ENCODE data around the gene LRP8. TPM values are rescaled to one million over a fixed set of nuclear protein-coding genes. Genes with fewer than 3 reads are reported as not detected.

The LRP8 gene
- total and polyA plus RNA-seq, 5 donors from 2014 or later: 1.0 to 23.7 (median 2.5) TPM

GRCh38 chr1:53242381-53242780 is 85.5 kb downstream of the LRP8 start:
- DNase-seq (no peak), ATAC-seq (ENCODE audit: low read depth in 2 of 2) (no peak)
- H3K27ac Mint-ChIP-seq: no peak overlapping the region
- H3K27ac ChIP-seq (ENCODE audit: insufficient read depth, low read length, poor library complexity, severe bottlenecking): no peak overlapping the region
- H3K4me3 Mint-ChIP-seq: no peak overlapping the region
- peaks cover 7 to 17% (median 13%) of the 10 kb centered on the region in 4 donors for H3K4me1 Mint-ChIP-seq
- no peaks in the 10 kb centered on the region for H3K9me3 ChIP-seq (ENCODE audit: control insufficient read depth in 2 of 2, low read length in 2 of 2)
- H3K4me1 ChIP-seq (ENCODE audit: control insufficient read depth, insufficient read depth, low read length, poor library complexity, severe bottlenecking): peaks cover 14% of the 10 kb centered on the region
- no peaks in the 10 kb centered on the region for H3K27me3 ChIP-seq (ENCODE audit: control insufficient read depth, insufficient read depth, low read length)
- H3K36me3 Mint-ChIP-seq: peaks cover 5% of the 10 kb centered on the region
- H3K27me3 Mint-ChIP-seq: no peaks in the 10 kb centered on the region
- H3K9me3 Mint-ChIP-seq: no peaks in the 10 kb centered on the region
- peaks cover 5% of the 10 kb centered on the region for H3K36me3 ChIP-seq (ENCODE audit: control insufficient read depth, insufficient read depth, low read length)
- H3K4me3 ChIP-seq (ENCODE audit: low read depth, low read length): no peak overlapping the region

GRCh38 chr1:53241828-53242227 is 86.0 kb downstream of the LRP8 start:
- H3K36me3 Mint-ChIP-seq: peaks cover 4% of the 10 kb centered on the region
- Histone ChIP-seq H3K4me1 (ENCODE audit: control insufficient read depth, insufficient read depth, low read length, poor library complexity, severe bottlenecking) (peaks cover 20% of the 10 kb centered on the region), H3K27ac (ENCODE audit: insufficient read depth, low read length, poor library complexity, severe bottlenecking) (no peak overlapping the region), H3K27me3 (ENCODE audit: control insufficient read depth, insufficient read depth, low read length) (no peaks in the 10 kb centered on the region), H3K9me3 (ENCODE audit: control insufficient read depth in 2 of 2, low read length in 2 of 2) (no peaks in the 10 kb centered on the region), H3K4me3 (ENCODE audit: low read depth, low read length) (no peak overlapping the region), H3K36me3 (ENCODE audit: control insufficient read depth, insufficient read depth, low read length) (peaks cover 2% of the 10 kb centered on the region)
- no peak overlapping the region for H3K27ac Mint-ChIP-seq
- no peaks in the 10 kb centered on the region for H3K27me3 Mint-ChIP-seq
- ATAC-seq (ENCODE audit: low read depth in 2 of 2) (no peak), DNase-seq (no peak)
- H3K4me1 Mint-ChIP-seq: peaks cover 7 to 21% (median 15%) of the 10 kb centered on the region in 4 donors
- H3K9me3 Mint-ChIP-seq: no peaks in the 10 kb centered on the region
- H3K4me3 Mint-ChIP-seq: peak overlapping the region in 2 of 4 donors; percentile 4 to 37

DNA sequence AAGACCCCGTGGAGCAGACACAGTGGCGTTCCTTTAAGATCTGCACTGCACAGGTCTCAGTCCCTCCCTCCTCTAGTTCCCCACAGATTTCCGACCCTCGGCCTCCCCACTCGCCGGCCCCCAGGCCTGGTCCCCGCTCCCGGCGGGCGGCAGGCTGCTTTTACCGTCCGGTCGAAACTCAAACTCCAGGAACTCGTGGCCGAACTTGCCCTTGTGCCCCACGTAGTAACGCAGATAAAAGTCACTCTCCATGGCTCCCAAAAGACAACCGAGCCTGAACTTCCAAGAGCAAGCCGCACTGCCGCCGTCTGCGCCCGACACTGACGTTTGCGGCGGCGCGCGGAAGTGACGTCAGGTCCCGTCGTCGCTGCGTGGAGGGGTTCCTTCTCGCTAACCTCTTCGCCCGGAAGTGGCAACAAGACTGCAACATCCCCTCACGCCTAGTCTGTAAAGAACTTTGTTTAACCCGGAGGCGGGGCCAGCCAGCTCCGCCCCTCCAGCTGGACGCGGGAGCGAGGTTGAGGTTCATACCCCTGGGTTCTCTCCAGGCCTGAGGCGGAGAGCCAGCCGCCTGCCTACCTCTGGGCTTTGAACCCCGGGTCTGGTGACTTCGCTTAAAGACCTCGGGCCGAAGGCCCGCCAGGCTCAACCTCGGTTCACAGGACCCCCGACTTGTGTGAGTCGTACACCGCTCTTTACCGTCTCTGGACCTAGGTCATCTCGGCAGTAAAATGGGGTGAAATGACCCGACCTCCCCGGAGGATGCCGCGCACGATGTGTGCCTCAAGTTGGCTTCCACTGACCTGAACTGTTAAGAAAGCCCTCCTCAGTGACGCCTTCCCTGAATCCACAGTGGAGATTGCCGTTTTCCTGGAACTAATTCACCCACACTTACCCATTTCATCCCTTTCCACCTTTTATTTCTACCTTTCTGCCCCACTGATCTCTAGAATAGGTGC is 89.4 kb downstream of the LRP8 start, which contains the start of gene MAGOH:
MAGOH (minus strand) TSS at position 322 of the 959 bp plus-strand sequence; CDS start at position 252, 70 bp downstream.
- H3K27me3 Mint-ChIP-seq: no peaks in the 10 kb centered on the region
- no peaks in the 10 kb centered on the region for H3K9me3 ChIP-seq (ENCODE audit: control insufficient read depth in 2 of 2, low read length in 2 of 2)
- H3K36me3 ChIP-seq (ENCODE audit: control insufficient read depth, insufficient read depth, low read length): peaks cover 28% of the 10 kb centered on the region
- no peaks in the 10 kb centered on the region for H3K27me3 ChIP-seq (ENCODE audit: control insufficient read depth, insufficient read depth, low read length)
- H3K4me3 ChIP-seq (ENCODE audit: low read depth, low read length): peak within 1 kb of the TSS; percentile 98
- H3K9me3 Mint-ChIP-seq: no peaks in the 10 kb centered on the region
- DNase-seq (peak; percentile 91 to 97 (median 94)), ATAC-seq (ENCODE audit: low read depth in 2 of 2) (peak; percentile 96 to 97)
- peaks cover 25% of the 10 kb centered on the region for H3K4me1 ChIP-seq (ENCODE audit: control insufficient read depth, insufficient read depth, low read length, poor library complexity, severe bottlenecking)
- peak within 1 kb of the TSS; percentile 85 for H3K27ac ChIP-seq (ENCODE audit: insufficient read depth, low read length, poor library complexity, severe bottlenecking)
- peak within 1 kb of the TSS; percentile 96 to 99 (median 99) for H3K27ac Mint-ChIP-seq
- H3K4me1 Mint-ChIP-seq: peaks cover 24 to 38% (median 26%) of the 10 kb centered on the region in 4 donors
- H3K4me3 Mint-ChIP-seq: peak within 1 kb of the TSS; percentile 98
- peaks cover 31% of the 10 kb centered on the region for H3K36me3 Mint-ChIP-seq

DNA sequence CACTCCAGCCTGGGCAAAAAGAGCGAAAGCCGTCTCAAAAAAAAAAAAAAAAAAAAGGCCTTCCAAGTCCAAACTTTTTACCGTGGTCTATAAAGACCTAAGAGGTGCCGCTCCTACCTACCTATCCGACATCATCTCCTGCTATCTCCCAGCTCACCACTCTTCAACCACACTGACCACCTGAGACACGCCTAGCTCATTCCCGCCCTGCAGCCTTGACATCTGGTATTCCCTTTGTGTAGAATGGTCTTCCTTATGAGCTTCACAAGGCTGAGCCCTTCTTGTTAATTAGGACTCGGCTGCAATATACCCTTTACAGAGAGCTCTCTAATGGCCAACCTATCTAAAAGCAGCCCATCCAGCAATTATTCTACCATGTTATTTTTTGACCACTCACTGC is 90.2 kb downstream of the LRP8 start:
- H3K27ac ChIP-seq (ENCODE audit: insufficient read depth, low read length, poor library complexity, severe bottlenecking): peak overlapping the region; percentile 85
- peak overlapping the region; percentile 40 to 99 (median 99) for H3K27ac Mint-ChIP-seq
- H3K4me3 Mint-ChIP-seq: peak overlapping the region; percentile 98
- H3K36me3 Mint-ChIP-seq: peaks cover 34% of the 10 kb centered on the region
- DNase-seq (no peak), ATAC-seq (ENCODE audit: low read depth in 2 of 2) (no peak)
- peaks cover 25% of the 10 kb centered on the region for H3K4me1 ChIP-seq (ENCODE audit: control insufficient read depth, insufficient read depth, low read length, poor library complexity, severe bottlenecking)
- no peaks in the 10 kb centered on the region for H3K27me3 ChIP-seq (ENCODE audit: control insufficient read depth, insufficient read depth, low read length)
- no peaks in the 10 kb centered on the region for H3K9me3 ChIP-seq (ENCODE audit: control insufficient read depth in 2 of 2, low read length in 2 of 2)
- peaks cover 24 to 38% (median 26%) of the 10 kb centered on the region in 4 donors for H3K4me1 Mint-ChIP-seq
- H3K9me3 Mint-ChIP-seq: no peaks in the 10 kb centered on the region
- H3K36me3 ChIP-seq (ENCODE audit: control insufficient read depth, insufficient read depth, low read length): peaks cover 35% of the 10 kb centered on the region
- H3K27me3 Mint-ChIP-seq: no peaks in the 10 kb centered on the region
- peak overlapping the region; percentile 98 for H3K4me3 ChIP-seq (ENCODE audit: low read depth, low read length)

- H3K4me3 ChIP-seq (ENCODE audit: low read depth, low read length): peak overlapping the region; percentile 83
- H3K27ac ChIP-seq (ENCODE audit: insufficient read depth, low read length, poor library complexity, severe bottlenecking): peak overlapping the region; percentile 96
- Mint-ChIP-seq H3K9me3 (peaks cover 0 to 2% (median 0%) of the 10 kb centered on the region in 7 donors), H3K4me1 (peaks cover 18 to 24% (median 21%) of the 10 kb centered on the region in 4 donors), H3K4me3 (peak overlapping the region; percentile 91 to 99 (median 95)), H3K27me3 (no peaks in the 10 kb centered on the region), H3K36me3 (no peaks in the 10 kb centered on the region), H3K27ac (peak overlapping the region; percentile 95 to 98 (median 97))
- no peak for DNase-seq
- no peak for ATAC-seq (ENCODE audit: low read depth in 2 of 2)
- H3K36me3 ChIP-seq (ENCODE audit: control insufficient read depth, insufficient read depth, low read length): peaks cover 21% of the 10 kb centered on the region
- no peaks in the 10 kb centered on the region for H3K9me3 ChIP-seq (ENCODE audit: control insufficient read depth in 2 of 2, low read length in 2 of 2)
- peaks cover 17% of the 10 kb centered on the region for H3K4me1 ChIP-seq (ENCODE audit: control insufficient read depth, insufficient read depth, low read length, poor library complexity, severe bottlenecking)
- no peaks in the 10 kb centered on the region for H3K27me3 ChIP-seq (ENCODE audit: control insufficient read depth, insufficient read depth, low read length)
Observed at GRCh38 chr1:53220962-53221286, 106.9 kb downstream of the LRP8 start.

DNA sequence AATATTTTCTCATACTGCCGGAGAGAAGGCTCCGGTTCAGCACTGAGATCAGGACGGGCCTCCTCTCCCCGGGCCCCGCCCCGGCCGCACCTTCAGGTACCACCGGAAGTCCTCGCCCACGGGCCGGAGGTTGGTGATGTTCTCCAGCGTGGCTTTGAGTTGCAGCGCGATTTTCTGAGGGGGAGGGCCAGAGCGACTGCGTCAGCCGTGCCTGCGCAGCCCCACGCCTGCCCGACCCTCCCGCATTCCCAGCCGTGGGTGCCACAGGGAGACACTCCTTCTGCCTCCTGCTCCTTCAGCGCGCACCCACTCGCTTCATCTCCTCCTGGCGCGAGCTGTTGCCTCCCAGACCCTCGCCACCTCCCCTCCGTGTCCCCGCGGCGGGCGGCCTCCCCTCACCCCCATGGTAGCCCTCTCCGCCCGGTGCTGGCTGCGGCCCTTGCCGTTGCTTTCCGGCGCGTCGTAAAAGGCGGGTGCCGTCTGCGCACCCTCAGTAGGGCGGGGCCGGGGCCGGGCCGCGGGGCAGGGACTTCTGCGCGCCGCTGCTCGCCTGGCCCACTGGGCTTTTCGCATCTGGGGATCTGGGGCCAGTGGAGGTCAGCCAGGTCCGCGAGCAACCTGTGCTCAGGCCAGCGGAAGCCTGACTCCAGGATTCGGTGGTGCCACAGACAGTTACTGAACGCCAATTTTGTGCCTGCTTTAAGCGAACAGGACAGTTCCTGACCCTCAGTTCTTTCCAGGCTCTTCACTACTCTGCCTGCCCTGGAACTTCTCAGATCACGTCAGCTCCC is 107.5 kb downstream of the LRP8 start, which contains the start of gene CZIB:
CZIB (minus strand) TSS at position 464 of the 791 bp plus-strand sequence; CDS start at position 405, 59 bp downstream.
- H3K36me3 ChIP-seq (ENCODE audit: control insufficient read depth, insufficient read depth, low read length): peaks cover 23% of the 10 kb centered on the region
- H3K4me1 Mint-ChIP-seq: peaks cover 18 to 24% (median 21%) of the 10 kb centered on the region in 4 donors
- ATAC-seq (ENCODE audit: low read depth in 2 of 2): peak; percentile 89 to 92
- DNase-seq: peak; percentile 85 to 97 (median 92)
- peaks cover 0 to 2% (median 0%) of the 10 kb centered on the region in 7 donors for H3K9me3 Mint-ChIP-seq
- no peaks in the 10 kb centered on the region for H3K27me3 ChIP-seq (ENCODE audit: control insufficient read depth, insufficient read depth, low read length)
- peak within 1 kb of the TSS; percentile 96 for H3K27ac ChIP-seq (ENCODE audit: insufficient read depth, low read length, poor library complexity, severe bottlenecking)
- no peaks in the 10 kb centered on the region for H3K36me3 Mint-ChIP-seq
- no peaks in the 10 kb centered on the region for H3K27me3 Mint-ChIP-seq
- H3K9me3 ChIP-seq (ENCODE audit: control insufficient read depth in 2 of 2, low read length in 2 of 2): no peaks in the 10 kb centered on the region
- H3K4me1 ChIP-seq (ENCODE audit: control insufficient read depth, insufficient read depth, low read length, poor library complexity, severe bottlenecking): peaks cover 17% of the 10 kb centered on the region
- peak within 1 kb of the TSS; percentile 95 to 98 (median 97) for H3K27ac Mint-ChIP-seq
- peak within 1 kb of the TSS; percentile 91 to 99 (median 95) for H3K4me3 Mint-ChIP-seq
- peak within 1 kb of the TSS; percentile 83 for H3K4me3 ChIP-seq (ENCODE audit: low read depth, low read length)

DNA sequence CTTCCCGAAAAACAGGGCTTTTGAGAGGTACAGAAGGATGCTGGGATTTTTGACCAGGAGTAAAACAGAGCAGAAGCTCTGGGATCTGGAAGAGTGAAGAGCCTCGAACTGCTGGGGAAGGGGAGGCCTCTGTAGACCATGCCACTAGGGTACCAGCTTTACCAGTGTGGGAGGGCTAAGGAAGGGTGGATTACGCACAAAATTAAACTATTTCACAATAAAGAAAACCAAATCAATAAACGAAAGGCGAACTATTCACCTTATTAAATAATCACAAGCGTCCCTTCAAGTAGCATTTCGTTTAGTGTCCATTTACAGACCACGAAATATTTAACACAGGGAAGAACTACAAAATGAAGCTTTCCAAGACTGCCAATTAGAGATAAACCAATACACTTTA is 108.2 kb downstream of the LRP8 start:
- no peaks in the 10 kb centered on the region for H3K9me3 ChIP-seq (ENCODE audit: control insufficient read depth in 2 of 2, low read length in 2 of 2)
- peaks cover 27% of the 10 kb centered on the region for H3K36me3 ChIP-seq (ENCODE audit: control insufficient read depth, insufficient read depth, low read length)
- Mint-ChIP-seq H3K9me3 (peaks cover 0 to 2% (median 0%) of the 10 kb centered on the region in 7 donors), H3K4me1 (peaks cover 18 to 24% (median 21%) of the 10 kb centered on the region in 4 donors), H3K4me3 (peak overlapping the region; percentile 91 to 99 (median 95)), H3K27ac (peak overlapping the region; percentile 95 to 98 (median 97)), H3K27me3 (no peaks in the 10 kb centered on the region), H3K36me3 (peaks cover 2% of the 10 kb centered on the region)
- H3K4me1 ChIP-seq (ENCODE audit: control insufficient read depth, insufficient read depth, low read length, poor library complexity, severe bottlenecking): peaks cover 17% of the 10 kb centered on the region
- H3K27ac ChIP-seq (ENCODE audit: insufficient read depth, low read length, poor library complexity, severe bottlenecking): peak overlapping the region; percentile 96
- no peak for ATAC-seq (ENCODE audit: low read depth in 2 of 2)
- no peak for DNase-seq
- H3K27me3 ChIP-seq (ENCODE audit: control insufficient read depth, insufficient read depth, low read length): no peaks in the 10 kb centered on the region
- peak overlapping the region; percentile 73 for H3K4me3 ChIP-seq (ENCODE audit: low read depth, low read length)

Measured in CD4-positive, CD25-positive, alpha-beta regulatory T cell (primary cell).